ENCODE measurements around the gene CCK.

DNA sequence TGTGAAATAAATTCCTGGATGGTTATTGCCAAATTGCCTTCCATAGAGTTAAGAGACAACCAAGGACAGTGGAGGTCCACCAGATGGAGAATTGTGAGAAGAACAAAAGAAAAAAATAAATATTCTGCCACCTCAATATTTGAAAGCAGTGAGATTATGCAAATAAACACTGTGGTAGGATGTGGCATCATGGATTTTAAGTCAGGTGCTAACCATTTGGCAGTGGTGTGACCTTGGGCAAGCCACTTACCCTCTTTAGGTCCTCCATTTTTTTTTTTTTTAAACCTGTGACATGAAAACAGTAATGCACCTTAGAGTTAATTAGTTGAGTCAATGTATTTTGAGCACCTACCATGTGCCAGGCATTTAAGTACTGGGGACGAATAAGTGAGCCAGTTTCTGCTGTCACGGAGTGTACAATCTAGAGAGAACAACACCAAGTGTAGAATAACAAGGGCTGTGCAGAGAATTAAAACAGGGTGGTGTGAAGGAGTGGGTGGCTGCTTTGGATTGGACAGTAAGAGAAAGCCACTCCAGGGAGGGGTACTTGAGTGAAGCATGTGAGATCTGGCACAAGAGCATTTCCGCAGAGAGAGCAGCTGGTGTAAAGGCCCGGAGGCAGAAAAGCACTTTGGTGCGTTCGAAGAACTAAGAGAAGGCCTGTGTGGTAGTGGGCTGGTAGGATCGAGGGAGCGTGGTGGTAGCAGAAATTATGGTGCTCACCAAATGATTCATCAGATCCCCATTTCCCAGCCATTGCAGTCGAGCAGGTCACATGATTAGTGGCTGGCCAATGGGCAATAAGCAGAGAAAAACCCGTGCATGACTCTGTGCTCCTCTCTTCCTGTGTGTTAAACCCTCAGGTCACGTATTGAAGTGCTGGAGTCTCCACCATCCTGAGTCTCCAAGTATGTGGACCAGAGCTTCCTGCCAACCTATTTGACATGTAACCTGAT, 39.2 kb downstream of the CCK start:
- TF ChIP-seq TAF1 (IDR thresholded peaks at IDR 0.05; ENCODE audit: borderline replicate concordance, low read depth, low read length) = no peak
- TF ChIP-seq POLR2A (IDR thresholded peaks at IDR 0.05; ENCODE audit: low read depth, low read length) = peak; percentile 30; the same call in 1 of the 2 replicates
- TF ChIP-seq POLR2AphosphoS5 (IDR thresholded peaks at IDR 0.05; ENCODE audit: low read depth, low read length) = no peak; the same call in 1 of the 2 replicates

Measured in GM12892 (cell line).